GM19099 (cell line): ENCODE measurements around the gene LTBP1.

ENCODE experiments used
- POLR2A ChIP-seq: IDR thresholded peaks from 3 replicates; pipeline ENCODE4 v1.6.1; 2011; ENCODE audit warnings: low read depth; ENCODE audit not compliant: insufficient read length; ENCODE audit errors: extremely low read depth

LTBP1 gene

GRCh38 chr2:33184041-33184440, 237.3 kb downstream of the LTBP1 start:
- TF ChIP-seq POLR2A, result no peak

- no peak for TF ChIP-seq POLR2A
Observed at GRCh38 chr2:33186937-33187336, 240.2 kb downstream of the LTBP1 start.

- TF ChIP-seq POLR2A, result no peak
Observed at GRCh38 chr2:33188799-33189198, 242.0 kb downstream of the LTBP1 start.

DNA sequence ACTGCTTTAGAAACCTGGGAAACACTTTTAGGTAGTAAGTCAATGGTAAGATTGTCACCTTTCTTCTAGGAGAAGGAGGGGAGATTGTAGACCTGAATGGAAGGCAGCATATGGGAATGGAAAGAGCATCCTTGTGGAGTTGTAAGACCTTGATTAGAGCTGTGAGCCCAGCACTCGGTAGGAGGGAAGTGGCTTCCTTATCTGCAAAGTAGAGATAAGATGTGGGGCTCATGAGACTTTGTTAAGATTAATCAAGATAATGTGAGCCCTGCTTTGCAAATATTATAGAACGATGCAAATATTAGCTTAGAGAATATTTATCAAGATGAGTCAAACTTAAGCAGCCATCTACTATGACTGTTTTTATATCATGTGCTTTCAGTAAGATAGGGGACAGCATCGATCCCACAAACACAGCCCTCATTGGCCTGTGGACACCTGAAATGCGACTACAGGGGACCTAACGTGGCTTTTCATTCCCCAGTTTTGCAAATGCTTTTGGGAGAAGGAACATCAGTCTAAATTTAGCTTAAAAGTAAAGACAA, 243.7 kb downstream of the LTBP1 start:
- TF ChIP-seq POLR2A, result no peak

DNA sequence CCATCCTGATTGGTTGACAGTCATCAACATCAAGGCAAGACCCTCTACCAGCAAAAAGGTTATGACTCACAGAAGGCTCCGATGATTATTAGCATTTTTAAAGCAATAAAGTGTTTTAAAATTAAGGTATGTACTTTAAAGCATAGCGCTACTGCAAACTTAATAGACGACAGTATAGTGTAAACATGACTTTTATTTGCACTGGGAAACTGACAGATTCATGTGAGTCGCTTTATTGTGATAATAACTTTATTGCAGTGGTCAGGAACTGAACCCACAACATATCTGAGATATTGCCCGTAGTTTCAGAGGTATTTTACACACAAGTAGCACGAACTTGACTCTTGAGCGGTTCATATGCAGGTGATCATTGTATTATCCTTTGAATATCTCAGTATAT, 249.1 kb downstream of the LTBP1 start:
- TF ChIP-seq POLR2A, result no peak

DNA sequence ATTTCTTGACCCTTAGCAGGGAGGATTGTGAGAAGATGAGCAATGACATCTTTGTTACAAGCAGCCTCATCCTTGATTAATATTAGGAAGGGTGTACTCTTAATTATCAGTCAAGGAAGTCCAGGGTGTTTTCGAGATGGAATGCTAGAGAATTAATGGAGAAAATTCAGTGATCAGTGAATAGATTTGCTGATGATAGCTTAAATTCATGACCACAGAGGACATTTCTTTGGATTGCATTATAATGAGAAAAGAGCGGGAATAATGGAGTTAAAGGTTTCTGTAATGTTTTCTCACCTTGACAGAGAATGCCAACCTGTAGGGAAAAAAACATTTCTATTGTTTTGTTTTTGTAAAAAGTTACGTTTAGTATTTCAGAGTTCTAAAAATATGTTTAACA, 249.9 kb downstream of the LTBP1 start:
- no peak for TF ChIP-seq POLR2A

- TF ChIP-seq POLR2A, result no peak
Observed at GRCh38 chr2:33197198-33197938, 250.6 kb downstream of the LTBP1 start.

DNA sequence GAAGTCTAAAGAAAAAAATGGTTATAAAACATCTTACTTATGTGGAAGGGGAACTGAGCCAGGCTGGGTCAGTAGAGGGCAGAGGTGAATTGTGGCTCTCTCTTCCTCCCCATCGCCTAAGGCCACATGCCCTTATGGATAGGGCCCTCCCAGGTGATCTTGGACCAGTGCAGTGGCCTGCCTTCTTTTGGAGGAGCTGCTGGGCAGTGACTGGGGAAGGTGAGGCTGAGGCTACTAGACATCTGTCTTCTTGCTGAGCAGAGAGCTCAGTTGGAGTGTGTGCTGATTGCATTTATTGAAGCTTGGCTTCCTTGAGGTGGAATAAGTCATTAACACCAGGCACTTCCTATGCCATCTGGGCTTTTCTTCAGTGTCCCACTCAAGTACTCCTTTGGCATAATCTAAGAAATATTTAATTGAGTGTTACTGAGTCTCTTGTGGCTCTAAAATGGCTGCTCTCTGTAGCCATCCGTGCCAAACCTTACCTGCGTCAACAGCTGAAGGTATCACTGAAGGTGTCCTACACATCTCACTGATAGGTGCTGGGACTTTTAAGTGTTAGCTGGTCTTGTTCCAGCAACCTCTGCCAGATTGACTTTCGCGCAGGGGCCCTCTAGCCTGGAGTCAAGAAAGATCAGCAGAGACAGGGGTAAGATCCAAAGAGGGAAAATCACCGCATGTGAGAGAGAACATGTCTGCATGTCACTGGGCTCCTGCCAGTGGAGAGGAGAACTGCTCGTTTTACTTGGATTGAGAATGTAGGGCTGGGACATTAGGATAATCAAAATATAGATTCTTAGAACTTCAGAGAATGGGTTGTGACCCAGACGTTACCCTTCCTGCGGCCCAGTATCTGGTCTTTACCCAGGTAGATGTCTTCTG, 256.1 kb downstream of the LTBP1 start:
- TF ChIP-seq POLR2A, result no peak

DNA sequence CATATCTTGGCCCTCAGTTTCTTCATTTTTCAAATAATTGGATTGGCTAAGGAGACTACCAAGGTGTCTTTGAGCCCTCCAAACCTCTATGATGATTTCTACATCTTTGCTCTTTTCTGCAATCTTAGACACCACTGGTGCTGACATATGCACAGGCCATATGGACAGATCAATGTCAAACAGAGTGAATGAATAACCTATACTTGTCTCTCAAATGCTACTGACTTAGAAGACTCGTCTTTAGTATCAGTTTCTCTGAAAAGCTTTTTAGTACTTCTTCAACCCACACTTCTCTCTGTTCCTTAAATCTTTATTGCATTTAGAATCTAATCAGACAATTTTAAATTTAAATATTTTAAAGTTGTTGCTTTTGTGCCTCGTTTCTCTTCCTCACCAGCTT, 258.2 kb downstream of the LTBP1 start:
- TF ChIP-seq POLR2A, result no peak

GRCh38 chr2:33205693-33206434, 259.1 kb downstream of the LTBP1 start:
- no peak for TF ChIP-seq POLR2A

- no peak for TF ChIP-seq POLR2A
Observed at GRCh38 chr2:33207151-33207740, 260.5 kb downstream of the LTBP1 start.

DNA sequence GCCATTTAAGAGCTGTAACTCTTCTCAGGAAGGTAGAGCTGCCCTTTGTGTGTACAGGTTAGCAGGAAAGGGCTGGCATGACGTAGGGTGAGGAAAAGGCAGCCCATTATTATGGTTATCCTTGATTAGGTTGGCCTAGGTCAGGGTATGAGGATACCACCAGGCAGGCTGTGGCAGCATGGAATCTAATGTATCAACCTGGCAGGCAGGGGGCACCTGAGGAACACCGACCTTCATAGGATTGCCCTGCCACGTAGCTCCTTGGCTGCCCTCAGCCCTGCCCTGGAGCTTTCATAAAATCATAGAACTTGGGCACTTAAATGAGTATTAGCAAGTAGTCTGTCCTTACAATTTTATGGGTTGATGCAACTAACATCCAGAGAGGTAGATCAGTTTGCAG, 261.6 kb downstream of the LTBP1 start:
- TF ChIP-seq POLR2A, result no peak

DNA sequence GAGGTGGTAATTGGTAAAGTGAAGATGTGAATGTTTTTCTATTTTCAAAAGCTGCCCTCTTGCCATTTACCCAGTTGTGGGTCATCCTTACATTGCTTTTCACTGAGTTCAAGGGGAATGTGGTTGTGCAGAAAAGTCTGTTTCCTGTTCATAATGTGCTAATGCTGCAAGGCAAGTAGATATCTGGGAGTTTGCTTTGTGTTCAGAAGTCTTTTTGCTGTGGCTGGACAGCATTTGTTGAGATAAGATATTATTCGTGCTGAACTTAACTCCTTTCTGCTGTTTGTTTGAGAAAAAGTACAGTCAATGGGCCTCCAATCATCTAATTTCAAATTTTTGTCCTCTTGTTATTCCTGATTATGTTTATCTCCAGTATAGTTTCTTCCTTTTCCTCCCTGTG, 263.2 kb downstream of the LTBP1 start:
- TF ChIP-seq POLR2A, result no peak

GRCh38 chr2:33210626-33211025, 263.9 kb downstream of the LTBP1 start:
- TF ChIP-seq POLR2A, result no peak

DNA sequence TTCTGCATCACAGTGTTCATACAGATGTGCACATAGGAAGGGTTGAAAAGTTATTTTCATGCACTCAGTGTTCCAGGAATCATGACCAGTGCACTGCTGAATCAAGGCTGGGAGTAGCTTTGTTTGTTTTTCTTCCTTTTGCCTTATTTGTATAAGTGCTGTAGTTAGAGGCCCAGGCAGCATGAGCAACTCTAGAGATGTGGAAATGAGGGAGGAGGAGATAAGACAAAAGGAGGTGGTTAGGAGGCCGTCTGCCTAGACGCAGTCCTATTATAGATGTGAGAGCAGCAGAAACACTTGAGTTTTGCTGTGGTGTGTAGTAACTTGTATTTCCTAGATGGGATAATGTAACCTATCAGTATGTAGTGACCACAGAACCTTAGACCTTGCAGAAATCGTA, 265.4 kb downstream of the LTBP1 start:
- TF ChIP-seq POLR2A, result no peak

DNA sequence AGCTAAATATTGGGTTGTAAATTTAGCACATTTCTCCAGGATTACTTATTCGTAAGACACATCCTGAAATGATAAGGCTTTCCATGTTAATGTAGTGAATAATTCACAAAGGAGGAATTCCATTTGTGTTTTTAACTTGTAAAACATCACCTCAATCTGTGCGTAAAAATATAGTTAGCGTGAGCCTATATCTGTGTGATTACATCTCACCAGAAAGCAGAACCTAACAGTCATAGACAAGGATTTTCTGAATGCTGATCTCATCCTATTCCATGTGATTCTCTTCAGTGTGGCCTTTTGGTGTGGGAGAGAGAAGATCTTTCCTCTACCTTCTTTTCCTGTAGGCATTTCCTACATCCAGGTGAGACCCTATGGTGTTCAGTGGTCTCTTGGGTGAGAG, 266.5 kb downstream of the LTBP1 start:
- TF ChIP-seq POLR2A, result no peak

DNA sequence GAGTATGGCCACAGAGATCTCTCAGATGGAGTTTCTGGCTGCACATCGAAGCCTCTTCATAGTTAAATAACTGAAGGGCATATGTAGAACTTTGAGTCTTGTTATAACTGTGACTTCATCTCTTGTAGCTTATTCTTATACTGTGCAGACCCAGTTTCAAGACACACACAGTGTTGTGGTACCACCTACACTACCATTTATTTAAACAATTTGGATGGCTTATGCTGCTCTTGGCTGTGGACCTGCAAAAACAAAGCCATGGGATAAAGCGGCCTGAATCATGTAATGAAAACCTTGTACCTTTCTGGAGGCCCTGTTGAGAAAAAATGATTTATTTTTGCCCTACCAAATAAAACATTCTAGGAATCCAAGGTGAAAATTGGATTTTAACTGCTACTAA, 266.9 kb downstream of the LTBP1 start:
- TF ChIP-seq POLR2A, result no peak
